OCI-LY1 (cell line): ENCODE data around the gene COL19A1.

Source experiments
- CTCF ChIP-seq: fragments of 200-600 bp; sonication (generic), shearing (Covaris generic); IDR thresholded peaks from 2 replicates; pipeline ENCODE4 v1.5.1; 2017; ENCODE audit warnings: mild to moderate bottlenecking, antibody characterized with exemption, low read length, moderate library complexity, mixed read lengths
- EZH2 ChIP-seq: fragments of 200-600 bp; sonication (generic), shearing (Covaris generic); IDR thresholded peaks from 2 replicates; pipeline ENCODE4 v1.8.0; 2017; ENCODE audit warnings: borderline replicate concordance, mixed run types, mild to moderate bottlenecking, antibody characterized with exemption, low read length, moderate library complexity, mixed read lengths

GRCh38 chr6:69848552-69848951 lies 17.8 kb upstream of the COL19A1 start:
- TF ChIP-seq CTCF (no peak), EZH2 (no peak)
